ENCODE data around the gene CCDC122.

DNA sequence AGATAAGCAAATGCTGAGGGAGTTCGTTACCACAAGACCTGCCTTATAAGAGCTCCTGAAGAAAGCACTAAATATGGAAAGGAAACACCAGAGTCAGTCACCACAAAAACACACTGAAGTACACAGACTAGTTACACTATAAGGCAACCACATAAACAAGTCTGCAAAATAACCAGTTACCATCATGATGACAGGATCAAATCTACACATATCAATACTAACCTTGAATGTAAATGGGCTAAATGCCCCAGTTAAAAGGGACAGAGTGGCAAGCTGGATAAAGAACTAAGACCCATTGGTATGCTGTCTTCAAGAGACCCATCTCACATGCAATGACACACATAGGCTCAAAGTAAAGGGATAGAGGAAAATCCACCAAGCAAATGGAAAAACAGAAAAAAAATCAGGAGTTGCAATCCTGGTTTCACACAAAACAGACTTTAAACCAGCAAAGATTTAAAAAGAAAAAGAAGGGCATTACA, 26.6 kb downstream of the CCDC122 start:
- TF ChIP-seq POLR2A (IDR thresholded peaks at IDR 0.05; ENCODE audit: low read depth, low read length) (no peak), POLR2AphosphoS5 (IDR thresholded peaks at IDR 0.05; ENCODE audit: low read depth, low read length) (no peak), TAF1 (IDR thresholded peaks at IDR 0.05; ENCODE audit: low read depth, low read length) (no peak)

Measured in GM12891 (cell line).